Breast epithelium (tissue), 3 donors: ENCODE results near the gene PHF21A.

Experiments used
- CTCF ChIP-seq, 3 donors: fragments of 450-650 bp; IDR thresholded peaks; one replicate each; pipeline ENCODE4 v1.5.1; 2016 to 2017; ENCODE audit warnings: antibody characterized with exemption in 3 of 3, mild to moderate bottlenecking in 3 of 3, moderate library complexity in 3 of 3
- POLR2A ChIP-seq: fragments of 450-650 bp; IDR thresholded peaks from one replicate; pipeline ENCODE4 v1.6.1; 2016; ENCODE audit warnings: antibody characterized with exemption, mild to moderate bottlenecking, moderate library complexity

GRCh38 chr11:45927684-45928413 is 193.4 kb downstream of the PHF21A start:
- TF ChIP-seq POLR2A (no peak), CTCF (IDR thresholded peaks at IDR 0.05) (no peak)
